NCI-H2227 (cell line): ENCODE results near the gene KPTN.

Source experiments
- DNase-seq: peaks from one replicate; lab custom pipeline; 2025; ENCODE audit not compliant: unreplicated experiment; lab: John Stamatoyannopoulos, UW

The KPTN gene

GRCh38 chr19:47471381-47471732, 12.7 kb downstream of the KPTN start:
- DNase-seq = no peak

DNA sequence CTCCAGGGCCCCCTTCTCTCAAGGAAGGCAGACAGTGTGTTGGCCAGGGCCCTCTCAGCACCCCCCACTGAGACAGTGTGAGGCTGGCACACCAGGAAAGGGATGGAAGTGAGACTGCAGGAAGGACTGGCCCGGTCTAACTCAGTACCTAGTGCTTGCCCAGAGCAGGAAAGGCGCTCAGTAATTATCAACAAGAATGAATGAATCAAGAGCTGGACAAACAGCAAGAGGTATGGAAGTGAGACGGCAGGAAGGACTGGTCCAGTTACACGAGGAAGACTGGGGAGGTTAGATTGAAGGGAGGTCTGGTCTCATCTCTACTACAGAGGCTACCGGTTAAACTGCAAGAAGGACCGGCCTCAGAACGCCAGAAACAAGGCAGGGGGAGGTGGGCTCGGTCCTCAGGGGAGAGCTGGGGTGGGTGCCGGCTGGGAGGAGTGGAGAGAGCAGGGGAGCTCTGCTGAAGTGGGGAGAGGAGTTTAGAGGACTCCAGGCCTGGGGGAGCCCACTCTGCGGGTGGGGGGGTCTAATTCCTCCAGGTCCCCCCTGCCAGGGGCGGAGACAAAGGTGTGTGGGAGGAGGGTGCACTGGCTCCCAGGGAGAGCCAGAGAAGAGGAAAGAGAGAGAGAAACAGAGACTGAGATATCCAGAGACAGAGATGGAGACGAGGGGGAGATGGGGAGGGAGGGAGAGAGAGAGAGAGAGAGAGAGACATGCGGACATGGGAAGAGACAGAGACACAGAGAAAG, 13.4 kb downstream of the KPTN start:
- DNase-seq = no peak

GRCh38 chr19:47469719-47470118, 14.3 kb downstream of the KPTN start:
- no peak for DNase-seq

DNA sequence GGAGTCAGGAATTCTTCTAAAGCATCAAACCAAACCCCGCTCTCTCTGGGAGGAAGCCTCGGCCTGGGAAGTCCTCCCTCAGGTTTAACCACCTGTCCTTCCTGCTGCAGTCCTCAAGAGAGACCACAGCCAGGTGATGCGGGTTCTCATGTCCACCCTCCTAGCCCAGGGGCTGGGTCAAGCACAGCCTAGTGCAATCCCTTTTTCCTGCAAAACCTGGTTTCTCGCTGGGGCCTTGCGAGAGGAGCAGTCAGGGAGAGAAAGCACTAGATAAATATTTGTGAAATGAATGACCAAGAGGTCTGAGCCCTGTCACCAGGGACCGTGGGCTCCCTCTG, 14.7 kb downstream of the KPTN start:
- DNase-seq = no peak

GRCh38 chr19:47467914-47468313, 16.1 kb downstream of the KPTN start:
- DNase-seq = no peak

DNA sequence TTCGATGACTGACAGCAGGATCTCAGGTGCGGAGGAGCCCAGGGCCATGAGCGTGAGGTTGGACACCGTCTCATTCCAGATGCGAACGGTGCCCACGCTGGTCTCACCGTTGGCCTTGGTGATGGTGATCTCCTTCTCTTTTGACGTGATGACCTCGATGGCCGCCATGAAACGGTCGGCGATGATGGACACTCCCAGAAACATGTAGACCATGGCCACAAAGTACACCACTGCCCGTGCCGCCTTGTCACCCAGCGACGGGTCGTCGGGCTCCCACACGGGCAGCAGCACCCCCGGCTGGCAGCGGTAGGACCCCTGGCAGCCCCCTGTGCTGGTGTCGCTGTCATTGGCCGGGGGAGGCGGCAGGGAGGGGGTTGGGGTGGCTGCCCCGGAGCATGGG, 18.1 kb downstream of the KPTN start:
- no peak for DNase-seq

- DNase-seq = no peak
These were observed 19.2 kb downstream of the KPTN start for GRCh38 chr19:47464675-47465419.

GRCh38 chr19:47461876-47462275, 22.1 kb downstream of the KPTN start:
- no peak for DNase-seq

GRCh38 chr19:47459477-47459876, 24.5 kb downstream of the KPTN start:
- DNase-seq = no peak

GRCh38 chr19:47458672-47459071, 25.3 kb downstream of the KPTN start:
- no peak for DNase-seq

DNA sequence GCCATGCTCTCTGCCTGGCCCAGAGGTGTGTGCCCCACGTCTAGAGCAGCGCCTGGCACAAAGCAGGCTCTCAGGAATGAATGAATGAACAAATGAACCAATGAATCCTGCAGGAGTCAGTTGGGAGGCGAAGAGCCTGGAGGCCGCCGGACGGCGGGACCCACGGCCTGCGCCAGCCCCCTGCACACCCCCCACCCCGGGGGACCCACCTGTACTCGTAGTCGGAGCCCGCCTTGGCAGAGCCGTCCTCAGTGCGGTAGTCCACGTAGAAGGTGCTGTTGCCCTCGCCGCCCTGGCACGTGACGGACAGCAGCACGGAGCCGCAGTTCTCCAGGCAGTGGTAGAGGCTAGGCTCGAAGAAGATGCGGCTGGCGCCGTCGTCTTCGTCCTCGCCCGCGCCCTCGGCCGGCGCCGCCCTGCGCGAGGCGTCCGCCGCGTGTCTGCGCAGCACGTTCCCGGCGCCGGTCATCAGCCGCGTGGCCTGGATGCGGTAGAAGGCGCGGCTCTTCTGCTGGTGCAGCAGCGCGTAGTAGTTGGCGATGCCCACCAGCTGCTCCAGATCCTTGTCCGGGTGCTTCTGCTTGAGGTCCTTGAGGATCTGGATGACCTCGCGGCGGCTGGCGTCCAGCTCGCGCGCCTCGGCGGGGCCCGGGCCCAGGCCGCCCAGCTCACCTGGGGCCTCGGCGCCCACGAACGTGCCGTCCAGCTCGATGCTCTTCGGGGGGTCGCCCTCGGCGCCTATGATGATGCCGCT, 27.1 kb downstream of the KPTN start:
- no peak for DNase-seq

- no peak for DNase-seq
These were observed 33.5 kb downstream of the KPTN start for GRCh38 chr19:47450478-47450877.

DNA sequence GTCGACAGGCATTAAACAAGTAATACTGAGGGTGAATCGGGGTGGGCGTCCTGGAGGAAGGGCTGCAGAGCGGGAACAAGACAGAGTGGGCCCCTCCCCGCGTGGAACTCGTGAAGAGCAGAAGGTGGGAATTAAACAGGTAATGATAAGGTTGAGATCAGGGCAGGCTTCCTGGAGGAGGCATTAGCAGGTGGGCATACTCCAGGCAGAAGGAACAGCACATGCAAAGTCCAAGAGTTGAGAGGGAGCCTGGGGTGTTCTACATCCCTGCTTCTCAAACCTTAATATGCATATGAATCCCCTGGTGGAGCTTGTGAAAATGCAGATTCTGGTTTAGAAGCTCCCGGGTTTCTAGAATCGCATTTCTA, 35.7 kb downstream of the KPTN start:
- no peak for DNase-seq

- DNase-seq = peak; percentile 46
These were observed 36.3 kb downstream of the KPTN start for GRCh38 chr19:47447470-47448359.

- no peak for DNase-seq
These were observed 37.2 kb downstream of the KPTN start for GRCh38 chr19:47446534-47447469.

- peak; percentile 68 for DNase-seq
These were observed 38.0 kb downstream of the KPTN start for GRCh38 chr19:47445937-47446402.

- DNase-seq = no peak
These were observed 38.5 kb downstream of the KPTN start for GRCh38 chr19:47445527-47445926.

DNA sequence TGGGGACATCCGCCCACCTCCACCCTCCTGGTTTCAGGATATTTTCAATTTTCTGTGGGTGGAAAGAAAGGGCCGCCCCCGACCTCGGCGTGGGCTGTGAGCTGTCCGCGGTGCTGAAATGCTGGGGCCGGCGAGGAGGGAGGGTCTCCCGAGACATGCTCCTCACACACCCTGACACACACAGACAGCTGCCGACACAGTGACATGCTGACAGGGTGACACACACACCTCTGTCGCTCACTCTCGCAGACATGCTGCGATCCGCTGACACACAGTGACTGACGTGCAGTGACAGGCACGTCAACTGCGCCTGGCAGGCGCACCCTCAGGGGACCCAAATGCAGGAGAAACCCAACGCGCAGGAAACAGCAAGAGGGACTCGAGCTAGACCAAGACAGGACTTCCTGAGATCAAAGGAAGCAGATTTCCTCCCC, 39.6 kb downstream of the KPTN start:
- DNase-seq = no peak

GRCh38 chr19:47443331-47443730, 40.7 kb downstream of the KPTN start:
- no peak for DNase-seq

- DNase-seq = peak; percentile 39
These were observed 45.2 kb downstream of the KPTN start for GRCh38 chr19:47438793-47439220.
